ENCODE data around the gene TMEM212.

DNA sequence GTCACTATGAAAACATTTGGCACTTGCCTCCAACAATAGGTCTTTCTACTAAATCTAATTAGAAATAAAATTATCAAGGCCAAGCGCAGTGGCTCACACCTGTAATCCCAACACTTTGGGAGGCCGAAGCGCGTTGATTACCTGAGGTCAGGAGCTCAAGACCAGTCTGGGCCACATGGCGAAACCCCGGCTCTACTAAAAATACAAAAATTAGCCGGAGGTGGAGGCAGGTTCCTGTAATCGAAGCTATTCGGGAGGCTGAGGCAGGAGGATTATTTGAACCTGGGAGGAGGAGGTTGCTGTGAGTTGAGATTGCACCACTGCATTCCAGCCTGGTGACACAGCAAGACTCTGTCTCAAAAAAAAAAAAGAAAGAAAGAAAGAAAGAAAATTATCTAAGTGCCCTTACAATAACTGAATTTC is 31.2 kb upstream of the TMEM212 start:
- TF ChIP-seq, protein P1, sequence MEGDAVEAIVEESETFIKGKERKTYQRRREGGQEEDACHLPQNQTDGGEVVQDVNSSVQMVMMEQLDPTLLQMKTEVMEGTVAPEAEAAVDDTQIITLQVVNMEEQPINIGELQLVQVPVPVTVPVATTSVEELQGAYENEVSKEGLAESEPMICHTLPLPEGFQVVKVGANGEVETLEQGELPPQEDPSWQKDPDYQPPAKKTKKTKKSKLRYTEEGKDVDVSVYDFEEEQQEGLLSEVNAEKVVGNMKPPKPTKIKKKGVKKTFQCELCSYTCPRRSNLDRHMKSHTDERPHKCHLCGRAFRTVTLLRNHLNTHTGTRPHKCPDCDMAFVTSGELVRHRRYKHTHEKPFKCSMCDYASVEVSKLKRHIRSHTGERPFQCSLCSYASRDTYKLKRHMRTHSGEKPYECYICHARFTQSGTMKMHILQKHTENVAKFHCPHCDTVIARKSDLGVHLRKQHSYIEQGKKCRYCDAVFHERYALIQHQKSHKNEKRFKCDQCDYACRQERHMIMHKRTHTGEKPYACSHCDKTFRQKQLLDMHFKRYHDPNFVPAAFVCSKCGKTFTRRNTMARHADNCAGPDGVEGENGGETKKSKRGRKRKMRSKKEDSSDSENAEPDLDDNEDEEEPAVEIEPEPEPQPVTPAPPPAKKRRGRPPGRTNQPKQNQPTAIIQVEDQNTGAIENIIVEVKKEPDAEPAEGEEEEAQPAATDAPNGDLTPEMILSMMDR (IDR thresholded peaks at IDR 0.05), result no peak
- TF ChIP-seq EZH2 (IDR thresholded peaks at IDR 0.05), result no peak
- no peak for TF ChIP-seq EZH2phosphoT487 (IDR thresholded peaks at IDR 0.05)

Measured in neural progenitor cell (in vitro differentiated cells).